Activated naive CD4-positive, alpha-beta T cell treated with anti-CD3 and anti-CD28 coated beads for 36 hours (primary cell): ENCODE results near the gene TLE3. TPM values are rescaled to one million over a fixed set of nuclear protein-coding genes. Genes with fewer than 3 reads are reported as not detected.

Experiments used
- CTCF ChIA-PET: fragments of 350-600 bp; sonication (Branson Sonifier 250); formaldehyde crosslinking; loops from one replicate; lab custom pipeline; 2021; ENCODE audit warnings: antibody characterized with exemption; lab: Charles Lee
- DNase-seq: peaks from one replicate; pipeline ENCODE4 v3.0.0-alpha.2; 2020
- H3K27ac Mint-ChIP-seq: one replicate; pipeline ENCODE4 v1.8.0; 2021; ENCODE audit warnings: mild to moderate bottlenecking, mixed read lengths
- H3K27me3 Mint-ChIP-seq: one replicate; pipeline ENCODE4 v1.8.0; 2021; ENCODE audit warnings: low read depth, mixed read lengths
- H3K36me3 Mint-ChIP-seq: one replicate; pipeline ENCODE4 v1.8.0; 2021; ENCODE audit warnings: low read depth, mixed read lengths
- H3K4me1 Mint-ChIP-seq: one replicate; pipeline ENCODE4 v1.8.0; 2021; ENCODE audit warnings: low read depth, mixed read lengths
- H3K4me3 Mint-ChIP-seq: one replicate; pipeline ENCODE4 v1.8.0; 2021; ENCODE audit warnings: mild to moderate bottlenecking, moderate library complexity, mixed read lengths
- H3K9me3 Mint-ChIP-seq: one replicate; pipeline ENCODE4 v1.8.0; 2021; ENCODE audit warnings: mixed read lengths
- intact Hi-C: fragments of 100-400 bp; cut with micrococcal nuclease; formaldehyde crosslinking; loops from one replicate; pipeline ENCODE4 v1.15.1; 2023
- total RNA-seq, 2 experiments: library from RNA; stranded (reverse); gene quantifications; one replicate each; pipeline ENCODE4 v1.2.3, GENCODE V29; 2021

Gene TLE3
- total RNA-seq, 2 experiments from 2014 or later = 105 to 109 TPM

- CTCF ChIA-PET = interaction anchor here (0.6 to 1.0 kb wide), 2 partner anchors 356 to 619 kb away, joined by 3 read pairs; no protein-coding TSS in a partner anchor
- DNase-seq = no peak
- H3K36me3 Mint-ChIP-seq = peaks cover 40% of the 10 kb centered on the region
- intact Hi-C loops = loop anchor here (2.0 to 5.0 kb wide), 5 partner anchors 73 to 1278 kb away; no protein-coding TSS in a partner anchor
- no peaks in the 10 kb centered on the region for H3K9me3 Mint-ChIP-seq
- H3K4me1 Mint-ChIP-seq = peaks cover 48% of the 10 kb centered on the region
- peak overlapping the region; percentile 97 for H3K27ac Mint-ChIP-seq
- H3K4me3 Mint-ChIP-seq = peak overlapping the region; percentile 99
- H3K27me3 Mint-ChIP-seq = no peaks in the 10 kb centered on the region
These were observed 2.1 kb downstream of the TLE3 start for GRCh38 chr15:70095408-70096214.

DNA sequence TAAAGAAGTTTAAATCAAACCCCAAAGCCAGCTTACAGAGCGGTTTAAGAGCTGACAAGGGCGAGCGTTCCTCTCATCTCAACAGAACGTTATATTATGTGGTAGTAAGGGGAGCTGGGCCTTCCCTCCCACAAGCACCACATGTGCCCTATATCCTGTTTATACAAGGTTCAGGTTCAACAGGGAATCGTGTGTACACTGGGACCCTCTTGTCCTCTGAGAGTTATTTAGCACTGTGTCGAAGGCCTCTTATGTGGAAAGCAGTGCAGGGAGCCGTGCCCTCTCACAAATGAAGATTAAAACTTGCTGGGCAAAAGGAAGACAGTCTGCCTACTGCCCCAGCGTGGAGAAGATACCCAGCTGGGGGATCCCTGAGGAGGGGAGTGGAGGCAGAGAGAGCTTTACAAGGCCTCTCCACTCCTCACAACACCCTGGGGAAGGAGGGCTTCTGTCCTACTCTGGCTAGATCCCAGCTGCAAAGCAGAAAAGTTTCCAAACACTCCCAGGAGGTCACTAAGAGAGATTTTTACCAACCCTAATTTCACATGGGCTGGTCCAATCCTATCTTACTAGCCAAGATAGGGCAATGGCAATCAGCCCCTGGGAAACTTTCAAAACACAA is 2.9 kb downstream of the TLE3 start:
- peaks cover 52% of the 10 kb centered on the region for H3K4me1 Mint-ChIP-seq
- peaks cover 45% of the 10 kb centered on the region for H3K36me3 Mint-ChIP-seq
- CTCF ChIA-PET = interaction anchor here (0.6 to 1.0 kb wide), 2 partner anchors 9 to 620 kb away, joined by 3 read pairs; no protein-coding TSS in a partner anchor
- H3K4me3 Mint-ChIP-seq = peak overlapping the region; percentile 99
- no peaks in the 10 kb centered on the region for H3K27me3 Mint-ChIP-seq
- H3K27ac Mint-ChIP-seq = peak overlapping the region; percentile 63
- intact Hi-C loops = loop anchor here (5.0 kb wide), 4 partner anchors 72 to 1278 kb away; no protein-coding TSS in a partner anchor
- DNase-seq = peak; percentile 37
- H3K9me3 Mint-ChIP-seq = no peaks in the 10 kb centered on the region

DNA sequence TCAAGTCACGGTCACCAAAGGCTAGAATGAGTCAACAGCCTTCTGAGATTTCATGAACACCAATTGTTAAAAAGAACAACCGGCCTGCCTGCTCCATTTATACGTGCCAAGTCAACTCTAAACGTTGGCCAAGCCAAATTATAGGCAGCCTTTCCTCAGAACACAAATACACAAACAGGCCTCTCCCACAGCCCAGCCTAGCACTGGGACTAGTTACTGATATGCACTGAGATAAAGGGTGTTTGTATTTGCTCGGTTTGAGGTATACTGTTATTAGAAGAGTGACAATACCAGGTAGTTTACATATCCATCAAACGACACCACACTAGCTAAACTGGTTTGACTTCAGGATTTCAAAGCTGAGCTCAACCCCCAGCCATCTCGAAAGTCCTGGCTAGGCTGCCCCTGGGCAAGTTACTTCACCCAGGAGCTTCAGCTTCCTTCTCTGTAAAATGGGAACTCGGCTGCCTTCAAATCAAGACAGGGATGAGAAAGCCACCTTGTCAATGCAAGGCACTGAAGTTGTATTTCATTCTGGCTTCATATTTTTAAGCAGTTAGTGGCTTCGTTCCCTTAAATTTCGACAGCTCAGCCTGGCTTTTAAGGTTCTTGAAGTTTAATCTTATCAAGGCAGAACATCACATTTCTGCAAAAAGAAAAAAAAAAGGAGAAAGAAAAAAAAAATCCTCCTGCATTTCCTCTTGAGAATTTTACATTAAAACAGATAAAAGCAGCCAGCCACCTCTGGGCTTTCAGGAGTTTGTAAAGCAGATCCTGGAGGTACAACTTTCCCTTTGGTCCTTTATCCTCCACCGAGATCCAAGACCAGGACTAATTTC is 4.0 kb downstream of the TLE3 start:
- Mint-ChIP-seq H3K9me3 (no peaks in the 10 kb centered on the region), H3K36me3 (peaks cover 54% of the 10 kb centered on the region), H3K4me1 (peaks cover 61% of the 10 kb centered on the region), H3K27me3 (no peaks in the 10 kb centered on the region), H3K27ac (no peak overlapping the region), H3K4me3 (peak overlapping the region; percentile 60)
- CTCF ChIA-PET = interaction anchor here (0.6 to 1.6 kb wide), 6 partner anchors 8 to 631 kb away, joined by 3 to 4 read pairs (median 3); no protein-coding TSS in a partner anchor
- DNase-seq = no peak
- intact Hi-C loops = no loop called here

- no peak for DNase-seq
- no peak overlapping the region for H3K27ac Mint-ChIP-seq
- intact Hi-C loops = no loop called here
- H3K4me1 Mint-ChIP-seq = peaks cover 67% of the 10 kb centered on the region
- H3K4me3 Mint-ChIP-seq = peak overlapping the region; percentile 37
- no peaks in the 10 kb centered on the region for H3K27me3 Mint-ChIP-seq
- no peaks in the 10 kb centered on the region for H3K9me3 Mint-ChIP-seq
- CTCF ChIA-PET = interaction anchor here (0.7 to 1.6 kb wide), 3 partner anchors 516 to 630 kb away, joined by 3 read pairs; no protein-coding TSS in a partner anchor
- peaks cover 56% of the 10 kb centered on the region for H3K36me3 Mint-ChIP-seq
These were observed 4.6 kb downstream of the TLE3 start for GRCh38 chr15:70093070-70093469.

GRCh38 chr15:70092464-70093027 is 5.2 kb downstream of the TLE3 start:
- H3K27me3 Mint-ChIP-seq = no peaks in the 10 kb centered on the region
- peaks cover 55% of the 10 kb centered on the region for H3K36me3 Mint-ChIP-seq
- no peak overlapping the region for H3K27ac Mint-ChIP-seq
- intact Hi-C loops = no loop called here
- DNase-seq = no peak
- CTCF ChIA-PET = interaction anchor here (0.7 to 1.6 kb wide), 4 partner anchors 89 to 630 kb away, joined by 3 to 5 read pairs (median 3); no protein-coding TSS in a partner anchor
- no peaks in the 10 kb centered on the region for H3K9me3 Mint-ChIP-seq
- H3K4me1 Mint-ChIP-seq = peaks cover 70% of the 10 kb centered on the region
- H3K4me3 Mint-ChIP-seq = no peak overlapping the region

DNA sequence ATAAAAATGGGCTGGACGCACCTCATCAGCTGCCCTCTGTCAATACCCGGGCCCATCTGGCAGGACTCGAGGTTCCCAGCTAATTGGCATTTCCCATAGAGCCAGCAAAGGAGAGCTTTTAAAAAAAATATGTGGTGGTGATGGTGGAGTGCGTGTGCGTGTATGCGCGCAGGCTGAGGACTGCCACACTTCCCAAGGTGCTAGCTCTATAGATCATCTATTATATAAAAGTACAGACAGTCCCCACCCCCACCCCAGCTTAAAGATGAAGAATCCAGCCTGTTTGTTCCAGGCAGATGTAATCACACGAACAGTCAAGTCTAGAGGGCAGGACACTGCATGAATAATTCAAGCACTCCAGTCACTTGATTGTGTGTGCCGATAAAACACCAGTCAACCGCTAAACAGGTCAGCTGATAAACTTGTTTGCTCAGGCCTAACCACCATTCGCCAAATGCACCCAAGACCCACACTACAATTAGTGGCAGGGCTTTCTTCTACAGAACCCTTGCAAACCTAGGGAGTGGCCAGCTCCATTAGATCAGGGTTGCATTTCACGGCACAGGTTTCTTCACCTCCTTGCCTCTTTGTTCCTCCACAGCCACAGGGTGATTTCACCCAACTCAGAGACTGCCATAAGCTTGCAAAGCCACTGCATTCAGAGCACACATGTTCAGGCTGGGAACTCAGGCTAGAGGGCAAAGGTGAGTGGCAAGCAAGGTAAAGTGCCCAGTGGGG is 5.8 kb downstream of the TLE3 start:
- no peak overlapping the region for H3K4me3 Mint-ChIP-seq
- no peaks in the 10 kb centered on the region for H3K9me3 Mint-ChIP-seq
- intact Hi-C loops = no loop called here
- no peak for DNase-seq
- peaks cover 76% of the 10 kb centered on the region for H3K4me1 Mint-ChIP-seq
- no peaks in the 10 kb centered on the region for H3K27me3 Mint-ChIP-seq
- H3K27ac Mint-ChIP-seq = no peak overlapping the region
- CTCF ChIA-PET = interaction anchor here (0.6 to 1.6 kb wide), 5 partner anchors 89 to 516 kb away, joined by 3 to 5 read pairs (median 3); no protein-coding TSS in a partner anchor
- peaks cover 61% of the 10 kb centered on the region for H3K36me3 Mint-ChIP-seq

DNA sequence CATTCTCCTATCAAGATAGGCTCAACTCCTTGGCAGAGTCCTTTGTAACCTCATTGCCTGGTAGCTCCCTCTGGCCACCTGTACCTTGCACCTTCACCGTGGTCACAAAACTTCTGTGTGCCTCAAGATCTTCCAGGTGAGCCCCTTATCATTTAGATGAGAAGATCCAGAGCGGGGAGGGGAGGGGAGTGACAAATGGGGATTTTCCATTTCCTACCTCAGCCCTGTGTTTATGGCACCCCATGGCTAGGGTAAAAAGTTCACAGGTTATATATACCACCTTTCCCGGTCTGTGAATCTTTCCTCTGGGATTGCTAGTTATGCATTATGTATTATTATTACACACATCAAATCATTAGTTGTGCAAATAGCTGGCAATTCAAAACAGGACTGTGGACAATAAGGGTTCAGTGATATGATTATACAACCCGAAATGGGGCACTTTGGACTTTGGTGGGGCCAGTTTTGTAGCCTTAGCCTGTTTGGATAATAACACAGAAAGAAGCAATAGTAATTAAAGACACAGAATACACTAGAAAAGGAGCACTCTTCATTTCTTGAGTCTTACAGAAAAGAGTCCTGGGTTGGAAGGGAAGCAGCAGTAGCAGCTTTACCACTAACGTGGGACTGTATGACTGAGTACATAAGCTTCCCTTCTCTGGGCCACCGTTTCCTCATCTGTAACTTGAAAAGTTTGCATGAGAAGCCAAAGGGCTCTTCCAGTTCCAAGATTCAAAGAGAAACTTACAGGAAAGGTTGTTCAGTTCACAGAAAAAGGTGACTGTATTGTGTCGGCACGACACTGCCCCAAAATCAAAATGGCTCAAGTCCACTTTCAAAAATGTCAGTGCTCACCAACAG is 7.1 kb downstream of the TLE3 start:
- H3K27ac Mint-ChIP-seq = no peak overlapping the region
- H3K27me3 Mint-ChIP-seq = no peaks in the 10 kb centered on the region
- no peak for DNase-seq
- H3K4me1 Mint-ChIP-seq = peaks cover 89% of the 10 kb centered on the region
- CTCF ChIA-PET = interaction anchor here (1.6 kb wide), 1 partner anchor 376 kb away, joined by 5 read pairs; no protein-coding TSS in a partner anchor
- intact Hi-C loops = no loop called here
- H3K9me3 Mint-ChIP-seq = no peaks in the 10 kb centered on the region
- H3K4me3 Mint-ChIP-seq = no peak overlapping the region
- peaks cover 66% of the 10 kb centered on the region for H3K36me3 Mint-ChIP-seq

DNA sequence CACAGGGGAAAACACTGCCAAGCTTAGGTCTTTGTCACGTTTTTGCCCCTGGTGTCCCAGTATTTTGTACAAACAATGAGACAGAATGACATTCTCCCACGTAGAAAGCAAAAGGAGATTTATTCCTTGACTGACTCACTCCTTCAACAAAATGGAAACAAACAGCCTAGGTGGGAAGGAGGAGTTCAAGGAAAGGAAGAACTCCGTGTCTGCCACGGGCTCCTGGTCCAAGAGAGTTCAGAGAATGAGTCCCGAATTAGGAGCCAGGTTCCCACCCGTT is 8.1 kb downstream of the TLE3 start:
- peaks cover 91% of the 10 kb centered on the region for H3K4me1 Mint-ChIP-seq
- CTCF ChIA-PET = no interaction called here
- intact Hi-C loops = no loop called here
- H3K36me3 Mint-ChIP-seq = peaks cover 58% of the 10 kb centered on the region
- no peaks in the 10 kb centered on the region for H3K27me3 Mint-ChIP-seq
- no peaks in the 10 kb centered on the region for H3K9me3 Mint-ChIP-seq
- H3K27ac Mint-ChIP-seq = no peak overlapping the region
- H3K4me3 Mint-ChIP-seq = no peak overlapping the region
- DNase-seq = no peak

DNA sequence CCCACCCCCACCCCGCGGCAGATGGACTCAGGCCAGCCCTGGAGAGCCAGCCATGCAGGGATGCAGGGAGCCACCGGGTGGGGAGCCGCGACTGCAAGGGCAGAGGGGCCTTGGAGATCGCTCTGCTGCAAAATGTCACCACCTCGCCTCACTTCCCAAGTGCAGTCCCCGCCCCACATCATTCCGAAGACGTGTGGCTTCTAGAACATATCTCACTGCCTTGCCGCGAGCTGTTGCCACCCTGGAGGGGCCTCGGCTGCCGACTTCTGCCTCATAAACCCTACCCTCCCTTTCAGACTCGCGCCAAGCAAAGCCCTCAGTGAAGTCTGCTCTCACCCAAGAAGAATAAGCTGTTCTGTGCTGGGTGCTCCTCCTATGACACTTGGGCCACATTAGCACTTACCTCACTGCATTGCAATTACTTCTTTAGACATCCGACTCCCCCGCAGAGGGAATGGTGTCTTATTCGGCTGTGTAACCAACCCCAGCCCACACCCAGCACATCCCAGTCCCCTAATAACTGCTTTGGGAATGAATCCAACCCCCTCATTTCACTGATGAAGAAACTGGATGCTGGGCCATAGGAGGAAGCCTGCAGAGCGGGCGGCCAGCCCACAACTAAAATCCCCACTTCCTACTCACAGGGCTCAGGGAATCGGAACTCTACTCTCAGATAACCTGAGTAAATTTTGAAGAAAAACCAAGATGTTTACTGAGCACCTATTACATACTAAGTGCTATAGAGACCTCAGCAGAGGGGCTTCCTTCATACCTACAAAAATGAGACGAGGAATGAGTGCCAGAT is 8.6 kb downstream of the TLE3 start:
- intact Hi-C loops = no loop called here
- Mint-ChIP-seq H3K9me3 (no peaks in the 10 kb centered on the region), H3K36me3 (peaks cover 54% of the 10 kb centered on the region), H3K4me3 (no peak overlapping the region), H3K27ac (no peak overlapping the region), H3K4me1 (peaks cover 92% of the 10 kb centered on the region), H3K27me3 (no peaks in the 10 kb centered on the region)
- DNase-seq = no peak
- CTCF ChIA-PET = no interaction called here

- Mint-ChIP-seq H3K36me3 (peaks cover 51% of the 10 kb centered on the region), H3K9me3 (no peaks in the 10 kb centered on the region), H3K4me1 (peaks cover 92% of the 10 kb centered on the region), H3K27ac (no peak overlapping the region), H3K27me3 (no peaks in the 10 kb centered on the region), H3K4me3 (no peak overlapping the region)
- CTCF ChIA-PET = interaction anchor here (0.8 kb wide), 1 partner anchor 228 kb away, joined by 5 read pairs; no protein-coding TSS in a partner anchor
- intact Hi-C loops = no loop called here
- DNase-seq = no peak
These were observed 9.3 kb downstream of the TLE3 start for GRCh38 chr15:70088455-70088854.
